ENCODE data around the gene CYP46A1.

The CYP46A1 gene

GRCh38 chr14:99667045-99667444, 17.1 kb upstream of the CYP46A1 start:
- no peak for TF ChIP-seq CTCF (IDR thresholded peaks at IDR 0.05)

GRCh38 chr14:99667821-99668220, 16.3 kb upstream of the CYP46A1 start:
- TF ChIP-seq CTCF (IDR thresholded peaks at IDR 0.05) = no peak

- TF ChIP-seq CTCF (IDR thresholded peaks at IDR 0.05) = no peak
Measured at GRCh38 chr14:99668307-99669295, 15.5 kb upstream of the CYP46A1 start.

GRCh38 chr14:99670361-99671234, 13.5 kb upstream of the CYP46A1 start:
- no peak for TF ChIP-seq CTCF (IDR thresholded peaks at IDR 0.05)

GRCh38 chr14:99671235-99672224, 12.6 kb upstream of the CYP46A1 start:
- TF ChIP-seq CTCF (IDR thresholded peaks at IDR 0.05) = no peak

GRCh38 chr14:99672506-99673304, 11.4 kb upstream of the CYP46A1 start:
- no peak for TF ChIP-seq CTCF (IDR thresholded peaks at IDR 0.05)
